SKM-1 (cell line): ENCODE results near the gene MYOM1.
"Not testable (repeated sequence)": the region's sequence is repeated elsewhere in the genome, so short reads cannot be mapped to it uniquely, and the experiment has no call there.

Experiments used
- DNase-seq: peaks from one replicate; lab custom pipeline; 2025; ENCODE audit not compliant: unreplicated experiment; lab: John Stamatoyannopoulos, UW

MYOM1 gene

DNA sequence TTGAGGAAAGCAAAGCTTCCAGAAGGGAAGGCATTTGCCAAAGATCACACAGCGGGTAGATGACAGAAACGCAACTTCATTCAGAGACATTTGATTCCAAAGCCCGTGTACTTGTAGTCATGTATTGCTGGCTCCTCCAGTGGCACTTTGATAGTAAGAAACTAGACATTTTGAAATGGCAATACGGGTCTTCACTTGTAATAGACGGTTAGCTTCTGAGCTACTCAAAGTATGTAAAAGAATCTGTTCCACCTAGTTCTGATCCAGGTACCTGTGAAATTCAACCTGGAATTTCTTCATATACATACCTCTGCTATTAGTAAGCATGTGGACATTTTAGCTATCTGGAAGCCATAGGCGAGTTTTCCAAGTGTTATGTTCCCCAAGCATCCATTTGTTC lies 1.7 kb upstream of the MYOM1 start:
- no peak for DNase-seq

DNA sequence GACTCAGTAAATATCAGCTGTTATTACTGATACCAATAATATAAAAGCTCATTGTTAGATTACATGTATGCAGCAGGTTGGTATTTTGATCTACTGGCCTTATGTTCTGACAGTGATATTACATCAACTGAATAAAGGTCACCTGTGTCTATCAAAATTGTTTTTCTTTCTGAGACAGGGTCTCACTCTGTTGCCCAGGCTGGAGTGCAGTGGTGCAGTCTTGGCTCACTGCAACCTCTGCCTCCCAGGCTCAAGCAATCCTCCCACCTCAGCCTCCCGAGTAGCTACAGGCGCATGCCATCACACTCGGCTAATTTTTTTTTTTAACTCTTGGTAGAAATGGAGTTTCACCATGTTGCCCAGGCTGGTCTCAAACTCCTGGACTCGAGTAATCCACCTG lies 1.1 kb upstream of the MYOM1 start:
- not testable (repeated sequence) for DNase-seq

DNA sequence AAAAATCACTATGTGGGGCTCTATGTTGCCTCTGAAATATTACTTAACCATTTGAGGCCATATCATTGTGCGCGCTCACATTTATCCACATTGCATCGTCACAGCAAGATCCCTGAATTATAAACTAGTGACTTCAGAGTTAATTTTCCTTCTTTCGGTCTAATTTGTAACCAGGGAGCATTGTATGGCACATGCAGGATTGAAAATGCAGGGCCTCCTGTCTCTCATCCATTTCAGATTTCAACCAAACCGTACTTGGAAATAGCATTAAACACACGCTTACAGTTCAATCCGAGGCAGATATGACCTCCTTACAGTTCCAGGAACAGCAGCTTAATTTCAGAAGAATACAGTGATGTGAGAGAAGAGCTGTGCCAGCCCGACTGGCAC lies 532 bp downstream of the MYOM1 start:
- DNase-seq = no peak

DNA sequence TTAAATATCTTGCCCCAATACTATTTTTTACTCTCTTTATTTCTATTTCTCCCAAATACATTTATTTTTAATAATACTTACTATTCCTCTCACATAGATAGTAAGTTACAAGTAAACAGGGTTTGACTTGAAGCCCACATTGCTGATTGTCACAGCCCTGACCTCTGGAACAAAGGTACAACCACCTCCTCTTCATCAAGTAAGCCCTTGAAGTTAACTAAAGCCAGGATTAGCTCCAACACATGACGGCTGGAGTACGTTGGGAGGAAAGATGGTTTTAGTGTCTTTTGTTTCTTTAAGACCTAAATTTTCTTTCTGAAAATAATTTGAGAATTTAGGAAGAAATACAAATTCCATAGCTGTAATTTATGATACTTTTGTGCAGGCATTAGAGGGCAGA lies 949 bp downstream of the MYOM1 start:
- no peak for DNase-seq

DNA sequence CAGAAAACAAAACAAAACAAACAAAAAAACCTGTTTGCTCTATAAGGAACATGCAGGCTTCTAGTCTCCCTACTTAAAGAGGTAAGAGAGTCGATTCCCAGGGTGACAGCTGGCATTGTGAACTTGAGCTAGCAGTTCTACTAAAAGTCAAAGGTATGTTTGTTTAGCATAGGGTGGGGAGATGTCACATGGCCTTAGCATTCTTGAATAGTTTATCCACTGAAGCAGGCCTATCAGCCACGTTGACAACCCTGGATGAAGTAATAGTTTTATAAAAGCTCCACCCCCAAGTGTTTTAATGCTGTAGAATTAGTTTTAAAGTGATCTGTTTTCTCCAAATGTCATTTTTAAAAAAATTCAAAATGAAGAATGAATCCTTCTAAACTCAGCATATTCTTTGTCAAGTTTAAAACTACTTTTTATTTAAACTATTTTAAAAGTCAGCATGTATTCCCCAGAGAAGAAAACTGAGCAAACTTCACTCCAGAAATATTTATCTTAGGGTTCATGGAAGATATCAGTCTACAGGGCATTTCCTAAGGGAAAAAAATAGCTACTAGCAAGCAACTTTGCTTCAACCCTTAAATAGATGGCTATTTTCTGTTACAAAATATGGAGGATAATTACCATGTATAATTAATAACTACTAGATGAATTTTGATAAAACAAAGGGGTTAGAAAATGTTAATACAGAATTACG lies 1.7 kb downstream of the MYOM1 start:
- no peak for DNase-seq

DNA sequence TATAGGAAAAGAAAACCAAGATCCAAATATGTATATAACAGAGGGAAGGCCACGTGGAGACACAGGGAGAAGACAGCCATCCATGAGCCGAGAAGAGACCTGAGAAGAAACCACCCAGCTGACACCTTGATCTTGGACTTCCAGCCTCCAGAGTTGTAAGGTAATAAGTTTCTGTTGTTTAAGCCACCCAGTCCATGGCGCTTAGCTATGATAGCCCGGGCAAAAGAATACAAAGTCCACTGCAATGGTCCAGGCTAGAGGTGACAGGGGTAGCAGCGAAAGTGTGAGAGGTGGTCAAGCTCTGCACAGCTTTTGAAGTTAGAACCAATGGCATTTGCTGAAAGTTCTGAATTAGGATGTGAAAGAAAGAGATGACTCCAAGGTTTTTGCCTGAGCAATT lies 2.8 kb downstream of the MYOM1 start:
- DNase-seq = no peak

DNA sequence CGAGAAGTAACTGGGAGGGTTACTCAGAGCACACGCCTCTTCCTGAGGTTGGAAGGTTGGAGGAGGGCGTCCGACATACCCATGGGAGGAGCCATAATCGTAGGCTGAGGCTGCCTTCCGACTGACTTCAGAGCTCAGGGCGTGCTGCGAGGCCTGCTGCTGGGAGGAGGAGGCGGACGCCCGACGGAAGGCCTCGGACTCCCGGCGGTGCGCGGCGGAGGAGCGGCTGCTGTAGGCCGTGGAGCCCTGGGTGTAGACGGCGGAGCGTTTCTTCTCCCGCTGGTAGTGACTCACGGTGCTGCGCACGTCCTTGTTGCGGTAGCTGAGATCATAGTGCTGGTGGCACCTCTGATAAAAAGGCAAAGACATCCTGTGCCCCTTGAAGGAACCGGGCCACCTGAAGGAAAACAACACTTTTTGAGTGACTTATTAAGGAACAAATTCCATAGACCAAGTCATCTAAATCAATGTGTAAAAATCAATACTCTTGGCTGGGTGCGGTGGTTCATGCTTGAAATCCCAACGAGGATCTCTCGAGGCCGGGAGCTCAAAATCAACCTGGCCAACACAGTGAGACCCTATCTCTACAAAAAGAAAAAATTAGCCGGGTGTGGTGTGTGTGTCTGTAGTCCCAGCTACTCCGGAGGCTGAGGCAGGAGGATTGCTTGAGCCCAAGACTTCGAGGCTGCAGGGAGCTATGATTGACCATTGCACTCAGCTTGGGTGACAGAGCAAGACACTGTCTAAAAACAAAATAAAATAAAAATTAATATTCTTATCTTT lies 4.7 kb downstream of the MYOM1 start:
- DNase-seq = no peak

DNA sequence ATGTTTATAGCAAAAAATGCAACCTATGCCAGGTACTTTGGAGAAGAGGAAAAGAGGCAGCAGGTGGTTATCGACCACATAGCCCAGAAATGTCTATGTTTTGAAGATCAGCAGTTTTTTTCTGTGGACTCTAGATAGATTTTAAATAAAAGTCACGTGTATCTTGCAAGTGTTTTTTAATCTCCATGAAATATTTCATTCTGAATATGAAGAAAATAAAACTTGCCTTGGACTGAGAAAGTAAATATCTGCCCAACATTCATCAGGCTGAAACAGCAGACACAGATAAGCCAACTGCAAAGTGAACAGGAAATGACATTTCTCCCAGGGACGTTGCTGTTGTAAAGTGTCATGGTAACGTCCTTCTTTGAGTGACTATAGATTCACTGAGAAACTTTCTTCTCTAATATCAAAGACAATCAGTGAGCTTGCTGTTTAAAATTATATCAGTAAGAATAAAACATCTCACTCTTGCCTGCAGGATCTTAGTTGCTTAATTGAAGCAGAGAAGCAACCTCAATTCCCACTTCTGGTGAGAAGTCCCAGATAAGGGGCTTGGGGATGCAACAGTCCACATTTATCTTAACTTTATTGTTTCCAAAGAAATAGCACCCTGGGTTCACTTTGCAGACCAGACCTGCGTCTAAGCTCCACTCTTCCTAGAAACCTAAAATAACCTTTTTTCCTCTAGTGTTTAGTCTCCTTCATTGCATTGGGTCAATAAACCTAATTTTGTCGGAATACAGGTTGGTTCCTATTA lies 6.3 kb downstream of the MYOM1 start:
- no peak for DNase-seq

DNA sequence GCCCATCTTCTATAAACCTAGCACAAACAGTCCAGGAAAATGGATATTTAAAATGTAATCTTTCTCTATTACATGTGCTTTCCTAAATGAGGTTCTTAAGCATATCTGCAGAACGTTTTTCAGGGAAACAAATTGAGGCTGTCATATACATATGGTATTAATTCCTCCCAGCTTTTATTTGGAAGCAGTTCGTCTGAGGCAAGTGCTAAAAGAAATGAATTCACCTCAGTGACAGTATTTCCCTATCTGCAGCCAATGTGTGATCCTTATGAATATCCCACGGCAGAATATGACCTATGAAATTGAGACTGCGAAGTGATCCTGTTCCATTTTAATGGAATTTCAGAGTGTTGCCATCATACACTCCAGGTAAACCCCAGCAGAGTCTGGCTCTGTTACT lies 7.1 kb downstream of the MYOM1 start:
- DNase-seq = no peak

DNA sequence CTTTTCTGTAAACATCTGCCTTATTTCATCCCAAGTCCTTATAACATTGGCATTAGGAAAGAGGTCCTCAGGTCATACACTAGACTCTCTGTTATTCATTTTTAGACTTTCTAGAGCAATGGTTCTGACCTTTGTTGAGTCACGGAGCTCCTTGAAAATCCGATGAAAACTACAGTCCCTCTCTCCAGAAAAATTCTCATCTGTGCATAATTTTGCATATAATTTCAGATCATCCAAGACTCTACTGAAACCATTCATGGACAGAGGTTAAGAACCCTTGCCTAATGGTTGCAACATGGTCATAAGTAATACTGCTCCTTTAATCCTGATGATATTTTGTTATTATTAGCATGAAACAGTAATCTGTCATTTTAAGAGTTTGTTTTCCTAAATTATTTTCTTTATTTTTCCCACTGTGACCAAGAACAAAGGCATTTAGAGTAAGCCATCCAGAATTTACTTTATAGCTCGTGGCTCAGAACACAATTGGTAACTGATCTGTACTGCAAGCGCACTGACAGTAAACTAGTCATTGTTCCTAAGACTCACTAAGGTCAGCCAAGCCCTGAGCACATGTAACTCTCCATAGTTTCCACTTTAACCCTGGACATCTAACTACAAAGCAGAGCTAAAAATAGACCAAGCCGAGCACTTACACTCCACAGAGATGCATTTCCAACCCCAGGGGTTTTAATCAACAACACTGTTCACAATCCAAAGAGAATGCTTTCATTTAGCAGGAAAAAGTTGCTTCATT lies 8.4 kb downstream of the MYOM1 start:
- no peak for DNase-seq

DNA sequence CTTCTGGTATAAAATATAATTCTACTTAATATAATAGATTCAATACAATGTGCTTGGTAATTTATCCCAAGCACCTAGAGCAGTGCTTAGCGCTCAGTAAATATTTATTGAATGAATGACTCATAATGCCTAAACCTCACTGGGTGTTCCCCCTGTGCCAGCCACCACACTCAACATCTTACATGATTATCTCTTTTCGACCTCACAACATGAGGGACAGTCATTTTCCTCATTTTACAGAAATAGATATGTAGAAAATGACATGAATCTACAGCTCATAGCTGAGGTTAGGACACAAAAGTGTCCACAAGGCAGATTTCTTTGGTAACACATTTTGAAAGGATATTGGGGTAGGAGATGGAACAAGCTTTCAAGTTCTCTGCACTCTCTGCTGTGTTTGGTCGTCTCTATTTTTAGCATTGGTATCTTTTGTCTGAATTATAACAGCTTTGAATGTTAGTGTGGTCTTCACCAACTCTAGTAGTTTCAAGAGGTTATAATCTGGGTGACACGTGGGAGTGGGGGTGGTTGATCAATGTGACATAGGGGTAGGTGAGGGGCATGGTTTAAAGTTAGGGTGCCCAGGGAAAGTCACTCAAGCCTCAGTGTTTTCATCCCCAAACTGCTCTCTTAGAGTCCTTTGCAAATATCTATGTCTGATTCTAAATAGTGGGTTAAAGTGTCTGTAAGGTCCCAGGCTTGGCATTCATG lies 9.8 kb downstream of the MYOM1 start:
- no peak for DNase-seq

DNA sequence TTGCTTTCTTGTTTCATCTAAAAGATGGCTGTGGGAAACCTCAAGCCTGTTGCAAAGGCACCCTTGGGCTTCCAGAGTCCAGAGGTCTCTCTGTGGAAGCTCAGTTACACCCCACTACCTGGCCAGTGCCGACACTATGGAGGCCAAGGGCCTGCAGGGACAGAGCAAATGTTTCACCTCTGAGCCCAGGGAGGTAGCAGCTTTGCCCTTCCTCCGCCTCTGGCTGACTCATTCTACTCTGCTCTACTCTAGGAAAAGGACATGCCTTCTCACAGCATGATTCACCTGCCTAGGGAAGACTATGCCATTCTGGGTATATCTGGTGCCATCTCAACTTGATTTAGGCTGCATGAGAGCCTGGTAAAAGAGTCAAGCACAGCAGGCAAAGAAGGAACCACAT lies 12.2 kb downstream of the MYOM1 start:
- no peak for DNase-seq

DNA sequence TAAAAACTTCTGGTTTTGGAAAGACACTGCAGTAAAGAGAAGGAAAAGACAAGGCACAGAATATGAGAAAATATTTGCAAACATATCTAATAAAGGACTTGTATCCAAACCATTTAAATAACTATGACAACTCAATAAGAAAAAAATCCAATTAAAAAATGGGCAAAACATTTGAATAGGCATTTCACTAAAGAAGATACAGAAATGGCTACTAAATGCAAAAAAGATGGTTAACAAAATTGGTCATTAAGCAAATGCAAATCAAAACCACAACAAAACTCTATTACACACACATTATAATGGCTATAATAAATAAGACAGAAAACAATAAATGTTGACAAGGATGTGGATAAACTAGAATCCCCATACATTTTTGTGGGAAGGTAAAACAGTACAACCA lies 14.5 kb downstream of the MYOM1 start:
- DNase-seq = no peak

DNA sequence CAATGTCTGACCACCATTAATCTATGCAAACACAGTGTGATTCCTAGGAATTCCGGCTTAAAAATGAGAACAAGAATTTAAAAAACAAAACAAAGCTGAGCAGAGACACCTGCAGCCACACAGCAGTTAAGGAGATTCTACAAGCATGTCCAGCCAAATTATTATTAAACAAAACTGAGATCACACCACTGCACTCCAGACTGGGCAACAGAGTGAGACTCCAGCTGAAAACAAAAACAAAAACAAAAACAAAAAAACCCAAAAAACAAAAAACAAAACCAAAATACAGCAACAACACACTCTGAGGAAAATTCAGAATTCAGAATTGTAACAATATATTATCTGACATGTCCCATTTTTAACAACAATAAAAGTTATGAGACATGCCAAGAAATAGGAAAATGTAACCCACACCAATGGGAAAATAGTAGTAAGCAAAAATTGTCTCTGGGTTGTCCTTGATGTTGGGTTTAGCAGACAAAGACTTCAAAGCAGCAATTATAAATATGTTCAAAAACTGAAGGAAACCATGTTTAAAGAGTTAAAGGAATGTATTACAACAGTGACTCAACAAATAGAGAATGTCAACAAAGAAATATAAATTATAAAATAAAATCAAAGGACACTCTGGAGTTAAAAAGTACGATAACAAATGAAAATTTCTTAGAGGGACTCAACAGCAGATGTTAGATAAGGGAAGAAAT lies 19.7 kb downstream of the MYOM1 start:
- no peak for DNase-seq

DNA sequence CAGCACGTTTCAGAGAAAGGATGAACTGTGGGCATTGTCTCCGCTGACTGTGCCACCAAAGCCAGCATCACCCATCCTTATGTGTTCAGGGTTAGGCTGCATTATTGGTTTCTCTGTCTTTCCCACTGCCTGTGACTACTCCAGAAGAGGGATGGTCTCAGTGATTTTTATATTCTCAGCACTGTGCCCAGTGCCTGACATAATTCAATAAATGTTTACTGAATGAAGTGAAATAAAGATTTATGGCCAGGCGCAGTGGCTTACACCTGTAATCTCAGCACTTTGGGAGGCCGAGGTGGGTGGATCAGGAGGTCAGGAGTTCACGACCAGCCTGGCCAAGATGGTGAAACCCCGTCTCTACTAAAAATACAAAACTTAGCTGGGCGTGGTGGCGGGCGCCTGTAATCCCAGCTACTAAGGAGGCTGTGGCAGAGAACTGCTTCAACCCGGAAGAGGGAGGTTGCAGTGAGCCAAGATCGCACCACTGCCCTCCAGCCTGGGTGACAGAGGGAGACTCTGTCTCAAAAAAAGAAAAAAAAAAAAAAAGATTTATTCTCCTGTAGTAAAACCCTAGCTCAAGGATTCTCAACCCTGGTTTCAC lies 21.4 kb downstream of the MYOM1 start:
- not testable (repeated sequence) for DNase-seq

DNA sequence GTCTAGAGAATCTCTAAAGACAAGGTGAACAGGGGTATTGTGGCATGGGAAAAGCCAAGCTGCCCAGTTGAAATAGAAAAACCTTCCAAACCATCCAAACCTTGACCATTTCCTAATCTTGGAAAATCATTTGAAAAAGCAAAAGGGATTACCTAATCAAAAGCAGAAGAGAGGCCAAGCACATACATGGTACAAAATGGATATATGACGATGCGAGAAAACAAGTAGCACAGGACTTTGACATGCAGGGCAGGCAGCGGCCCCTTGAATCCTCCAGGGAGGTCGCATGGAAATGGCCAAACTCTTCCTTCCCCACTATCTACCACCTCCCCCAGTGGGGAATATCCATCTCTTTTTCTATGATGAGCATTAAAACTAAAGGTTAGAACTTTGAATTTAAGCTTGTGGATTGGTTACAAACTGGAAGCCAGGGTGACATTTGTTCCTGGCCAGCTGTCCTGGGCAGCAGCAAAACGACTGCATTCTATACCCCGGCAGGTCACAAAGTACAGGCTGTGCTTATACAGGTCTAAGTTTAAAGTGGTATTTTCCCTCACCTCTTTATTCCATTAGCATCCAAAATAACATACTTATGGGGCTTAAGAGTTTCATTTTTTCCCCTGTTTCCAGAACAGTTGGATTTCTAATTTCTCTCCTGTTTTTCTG lies 24.7 kb downstream of the MYOM1 start:
- no peak for DNase-seq

DNA sequence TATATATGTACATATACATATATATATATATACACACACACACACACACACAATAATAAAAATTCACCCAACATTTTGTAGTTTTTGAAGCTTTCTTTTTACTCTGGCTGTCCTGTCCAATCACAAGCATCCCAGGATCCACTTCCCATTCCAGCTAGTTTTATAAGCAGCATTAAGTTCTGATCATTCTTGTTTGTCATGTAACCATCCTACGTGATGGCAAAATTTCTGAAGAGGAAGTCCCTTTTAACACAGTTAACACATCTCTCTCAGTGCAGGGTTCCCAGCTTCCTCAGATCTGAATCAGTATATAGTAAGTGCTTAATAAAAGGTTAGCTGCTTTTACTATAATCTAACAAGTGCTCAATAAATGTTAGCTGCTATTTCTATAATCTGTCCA lies 26.4 kb downstream of the MYOM1 start:
- DNase-seq = no peak

DNA sequence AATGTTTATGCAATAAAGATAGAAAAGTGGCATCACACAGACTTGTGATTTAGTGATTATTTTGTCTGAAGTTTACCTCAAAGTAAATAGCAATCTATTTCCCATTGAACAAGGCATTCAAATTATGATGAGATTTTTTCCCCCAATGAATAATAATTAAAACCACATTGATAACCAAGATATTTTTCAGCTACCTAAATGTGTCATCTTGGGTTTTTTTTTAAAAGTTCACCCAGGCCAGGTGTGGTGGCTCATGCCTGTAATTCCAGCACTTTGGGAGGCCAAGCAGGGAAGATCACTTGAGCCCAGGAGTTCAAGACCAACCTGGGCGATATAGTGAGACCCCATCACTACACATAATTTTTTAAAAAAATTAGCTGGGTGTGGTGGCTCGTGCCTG lies 27.0 kb downstream of the MYOM1 start:
- no peak for DNase-seq

DNA sequence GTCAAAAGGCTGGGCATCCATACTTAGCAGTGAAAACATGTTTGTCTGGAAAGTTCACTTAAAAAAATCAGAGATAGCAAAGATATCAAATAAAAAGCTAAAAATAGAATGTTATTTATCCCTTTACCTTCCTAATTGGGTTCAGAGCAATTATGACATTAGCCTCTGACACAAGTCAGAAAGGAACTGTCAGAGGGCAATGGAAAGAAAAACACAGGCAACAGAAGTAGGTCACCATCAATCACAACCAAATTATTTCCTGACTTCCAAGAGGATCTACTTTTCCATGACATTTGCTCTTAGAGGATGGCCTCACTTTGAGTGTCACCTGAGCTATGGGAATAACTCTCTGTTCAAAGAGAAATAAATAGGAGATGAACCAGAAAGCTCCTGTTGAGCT lies 27.5 kb downstream of the MYOM1 start:
- DNase-seq = no peak
